Mammary epithelial cell (primary cell): ENCODE measurements around the gene P4HTM.

Experiments
- EZH2 ChIP-seq: IDR thresholded peaks from 2 replicates; pipeline ENCODE4 v1.6.1; 2012; ENCODE audit warnings: low read length, inconsistent platforms, borderline replicate concordance
- TF ChIP-seq, protein P1 (sequence below), 2 donors: IDR thresholded peaks in 1 of 2; conservative IDR thresholded peaks in 1 of 2; 2 replicates each; pipeline ENCODE4 v1.5.1; 2011 to 2012; ENCODE audit warnings: inconsistent platforms in 2 of 2, low read length in 2 of 2, mild to moderate bottlenecking in 2 of 2, control low read depth in 1 of 2, low read depth in 1 of 2; ENCODE audit not compliant: insufficient read depth in 1 of 2; ENCODE audit errors: extremely low read depth in 1 of 2

- TF ChIP-seq, protein P1, sequence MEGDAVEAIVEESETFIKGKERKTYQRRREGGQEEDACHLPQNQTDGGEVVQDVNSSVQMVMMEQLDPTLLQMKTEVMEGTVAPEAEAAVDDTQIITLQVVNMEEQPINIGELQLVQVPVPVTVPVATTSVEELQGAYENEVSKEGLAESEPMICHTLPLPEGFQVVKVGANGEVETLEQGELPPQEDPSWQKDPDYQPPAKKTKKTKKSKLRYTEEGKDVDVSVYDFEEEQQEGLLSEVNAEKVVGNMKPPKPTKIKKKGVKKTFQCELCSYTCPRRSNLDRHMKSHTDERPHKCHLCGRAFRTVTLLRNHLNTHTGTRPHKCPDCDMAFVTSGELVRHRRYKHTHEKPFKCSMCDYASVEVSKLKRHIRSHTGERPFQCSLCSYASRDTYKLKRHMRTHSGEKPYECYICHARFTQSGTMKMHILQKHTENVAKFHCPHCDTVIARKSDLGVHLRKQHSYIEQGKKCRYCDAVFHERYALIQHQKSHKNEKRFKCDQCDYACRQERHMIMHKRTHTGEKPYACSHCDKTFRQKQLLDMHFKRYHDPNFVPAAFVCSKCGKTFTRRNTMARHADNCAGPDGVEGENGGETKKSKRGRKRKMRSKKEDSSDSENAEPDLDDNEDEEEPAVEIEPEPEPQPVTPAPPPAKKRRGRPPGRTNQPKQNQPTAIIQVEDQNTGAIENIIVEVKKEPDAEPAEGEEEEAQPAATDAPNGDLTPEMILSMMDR (conservative IDR thresholded peaks at IDR 0.05 in 1 of 2, IDR thresholded peaks at IDR 0.05 in 1 of 2; ENCODE audit: extremely low read depth in 1 of 2, insufficient read depth in 1 of 2, low read depth in 1 of 2, low read length in 2 of 2): no peak
- TF ChIP-seq EZH2: no peak
These were observed 38.2 kb downstream of the P4HTM start for GRCh38 chr3:49028298-49028672.
